NCI-H524 (cell line): ENCODE measurements around the gene USH2A.

Experiments used
- DNase-seq, 2 experiments: peaks; one replicate each; lab custom pipeline; 2025; lab: John Stamatoyannopoulos, UW

Gene USH2A

DNA sequence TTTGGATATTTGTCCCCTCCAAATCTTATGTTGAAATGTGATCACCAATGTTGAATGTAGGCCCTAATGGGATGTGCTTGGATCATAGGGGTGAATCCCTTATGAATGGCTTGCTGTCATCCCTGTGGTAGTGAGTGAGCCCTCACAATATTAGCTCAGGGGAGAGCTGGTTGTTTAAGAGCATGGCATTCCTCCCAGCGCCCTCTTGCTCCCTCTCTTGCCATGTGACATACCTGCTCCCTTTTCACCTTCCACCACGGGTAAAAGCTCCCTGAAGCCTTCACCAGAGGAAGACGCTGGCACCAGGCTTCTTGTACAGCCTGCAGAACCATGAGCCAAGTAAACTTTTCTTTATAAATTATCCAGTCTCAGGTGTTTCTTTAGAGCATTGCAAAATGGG is 550.6 kb downstream of the USH2A start:
- no peak for DNase-seq

DNA sequence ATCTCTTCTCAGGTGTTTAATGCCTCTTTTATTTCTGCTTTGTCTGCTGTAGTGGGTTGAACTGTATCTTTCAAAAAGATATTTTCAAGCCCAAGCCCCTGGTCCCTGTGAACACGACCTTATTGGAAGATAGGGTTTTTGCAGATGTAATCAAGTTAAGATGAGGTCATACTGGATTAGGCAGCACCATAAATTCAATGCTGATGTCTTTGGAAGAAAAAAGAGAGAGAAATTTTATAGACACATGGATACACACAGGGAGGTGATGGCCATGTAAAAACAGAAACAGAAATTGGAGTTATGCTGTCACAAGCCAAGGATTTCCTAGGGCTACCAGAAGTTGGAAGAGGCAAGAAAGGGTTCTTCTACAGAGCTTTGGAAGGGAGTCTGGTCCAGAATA is 554.7 kb downstream of the USH2A start:
- no peak for DNase-seq

DNA sequence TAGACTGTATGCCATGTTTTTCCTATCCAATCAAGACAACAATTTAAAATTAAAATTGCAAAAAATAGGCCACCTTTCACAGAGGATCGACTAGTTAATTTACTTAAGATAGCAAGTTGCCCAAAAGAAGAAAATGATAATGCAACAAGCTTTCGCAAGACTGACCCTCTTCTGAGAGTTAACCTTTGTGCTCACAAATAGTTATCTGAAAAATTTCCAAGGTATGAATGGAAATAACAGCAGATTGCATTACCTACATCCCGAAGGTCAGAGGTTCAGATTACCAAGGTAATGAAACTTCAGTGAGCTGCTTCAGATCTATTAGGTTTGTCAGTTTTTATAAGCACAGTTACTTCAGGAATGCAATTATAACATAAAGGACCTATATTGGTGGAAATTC is 558.2 kb downstream of the USH2A start:
- DNase-seq: no peak

DNA sequence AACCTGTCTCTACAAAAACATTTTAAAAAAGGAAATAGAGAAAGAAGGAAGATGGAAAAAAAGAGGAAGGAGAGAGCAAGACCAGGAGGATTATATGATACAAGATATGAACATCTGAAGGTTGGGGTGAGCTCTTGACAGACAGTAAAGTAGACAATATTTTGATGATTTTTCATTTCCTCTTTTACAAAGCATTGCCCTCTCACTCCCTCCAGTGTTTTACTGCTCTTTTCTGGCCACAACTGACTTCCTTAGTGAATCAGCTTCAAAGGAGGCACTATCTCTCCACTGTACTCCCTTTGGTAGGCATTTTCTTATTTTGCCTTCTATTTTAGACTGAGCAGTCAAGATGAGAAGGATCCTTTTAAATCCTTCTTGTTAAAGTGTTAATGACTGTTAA is 559.5 kb downstream of the USH2A start:
- DNase-seq: no peak

DNA sequence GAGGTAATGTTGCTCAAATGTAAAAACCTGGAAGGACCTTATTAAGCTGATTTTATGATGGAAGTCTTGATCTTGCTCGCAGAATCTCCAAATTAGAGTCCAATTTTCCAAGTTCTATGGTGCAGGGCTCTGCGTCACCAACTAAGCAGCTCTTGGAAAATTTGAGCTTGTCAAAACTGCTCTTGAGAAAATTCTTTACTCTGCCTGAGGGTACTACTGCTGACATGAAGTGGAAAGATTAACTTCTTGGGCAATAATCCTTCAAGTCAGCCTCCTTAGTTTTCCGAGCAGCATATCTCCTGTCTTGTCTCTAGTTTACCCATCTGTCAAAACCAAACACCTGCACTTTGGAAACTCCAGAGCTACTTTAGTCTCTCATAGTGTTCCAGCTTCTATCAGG is 562.4 kb downstream of the USH2A start:
- DNase-seq: peak; percentile 88 to 92

DNA sequence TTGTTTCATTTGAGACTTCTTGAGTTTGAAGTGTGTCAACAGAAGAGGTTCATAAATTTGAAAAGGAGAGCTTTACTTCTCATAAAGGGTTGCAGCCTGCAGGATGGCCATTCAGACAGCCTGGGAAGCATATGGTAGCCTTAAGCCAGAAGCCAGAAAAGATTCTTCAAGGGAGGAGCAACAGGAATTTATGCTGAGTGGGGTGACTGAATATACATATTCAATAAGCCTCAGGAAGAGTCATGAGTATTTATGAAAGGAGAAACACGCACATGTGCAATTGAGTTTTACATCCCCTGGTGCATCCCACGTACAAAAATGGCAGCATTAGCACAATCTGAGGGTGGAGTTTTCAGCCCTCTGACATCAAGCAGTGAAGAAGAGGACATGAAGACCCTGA is 565.9 kb downstream of the USH2A start:
- no peak for DNase-seq

DNA sequence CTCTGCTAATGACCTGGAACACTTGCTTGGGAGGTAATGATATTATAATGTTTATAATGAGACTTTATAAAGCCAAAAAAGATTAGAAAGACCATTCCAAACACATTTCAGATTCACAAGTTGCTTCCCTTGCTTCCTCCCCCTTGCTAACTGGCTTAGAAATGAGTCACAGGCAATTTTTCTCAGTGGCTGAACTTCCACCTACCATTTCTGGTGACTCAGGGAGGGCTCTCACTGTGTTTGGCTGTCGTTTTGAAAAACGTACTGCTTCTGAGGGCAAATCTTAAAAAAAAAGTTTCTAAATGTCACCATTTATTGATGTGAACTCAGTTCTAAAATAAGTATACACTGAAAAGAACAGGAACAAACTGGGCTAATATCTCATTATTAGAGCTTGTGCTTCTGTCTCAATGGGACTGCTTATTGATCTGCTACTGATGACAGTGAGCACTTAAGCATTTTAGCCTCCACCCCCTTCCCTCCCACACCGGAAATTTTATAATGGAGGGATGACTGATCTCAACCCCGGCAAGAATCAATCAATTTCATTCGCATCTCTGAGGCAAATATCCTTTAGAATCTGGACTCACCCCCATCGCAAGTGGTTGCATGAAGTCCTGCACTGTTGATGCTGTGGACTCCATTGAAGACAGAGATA is 577.9 kb downstream of the USH2A start:
- no peak for DNase-seq

- DNase-seq: no peak
Measured at GRCh38 chr1:215844777-215845176, 578.5 kb downstream of the USH2A start.

GRCh38 chr1:215844266-215844665 is 579.0 kb downstream of the USH2A start:
- peak in 1 of 2 experiments; percentile 9 for DNase-seq

DNA sequence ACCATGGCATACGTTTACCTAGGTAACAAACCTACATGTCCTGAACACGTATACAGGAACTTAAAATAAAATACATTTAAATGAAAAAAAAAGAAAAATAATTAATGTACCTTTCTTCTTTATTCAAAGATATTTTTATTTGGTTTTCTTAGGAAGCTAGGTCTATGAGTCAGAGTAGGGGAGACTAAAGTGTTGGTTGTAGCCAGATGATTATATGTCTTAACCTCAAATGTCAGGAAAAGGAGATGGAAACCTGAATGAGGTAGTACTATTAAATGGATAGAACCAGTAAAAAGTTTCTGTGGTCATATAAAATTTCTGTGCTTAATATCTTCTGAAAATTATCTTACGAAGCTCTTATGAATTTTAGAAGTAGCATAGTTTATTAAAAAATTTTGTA is 580.3 kb downstream of the USH2A start:
- no peak for DNase-seq

DNA sequence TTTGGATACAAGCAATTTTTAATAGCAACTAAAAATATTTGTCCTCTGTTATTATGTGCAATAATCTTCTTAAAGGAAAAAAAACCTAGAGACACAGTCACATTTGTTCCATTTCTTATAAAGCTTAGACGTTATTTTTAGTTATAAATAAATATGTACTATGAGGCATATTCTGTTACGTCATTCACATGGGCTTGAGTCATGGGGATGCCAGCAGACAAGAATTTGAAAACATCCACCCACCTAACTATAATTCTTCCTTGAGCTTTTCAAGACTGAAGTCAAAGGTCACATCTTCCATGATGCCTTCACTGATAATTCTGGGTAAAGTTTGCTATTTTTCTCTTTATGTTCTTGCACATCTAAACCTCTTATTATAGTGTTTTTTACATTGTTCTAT is 587.3 kb downstream of the USH2A start:
- DNase-seq: no peak

GRCh38 chr1:215833941-215834729 is 589.1 kb downstream of the USH2A start:
- DNase-seq: no peak

- DNase-seq: no peak
Measured at GRCh38 chr1:215830226-215830810, 592.9 kb downstream of the USH2A start.

- DNase-seq: no peak
Measured at GRCh38 chr1:215825056-215825455, 598.2 kb downstream of the USH2A start.

DNA sequence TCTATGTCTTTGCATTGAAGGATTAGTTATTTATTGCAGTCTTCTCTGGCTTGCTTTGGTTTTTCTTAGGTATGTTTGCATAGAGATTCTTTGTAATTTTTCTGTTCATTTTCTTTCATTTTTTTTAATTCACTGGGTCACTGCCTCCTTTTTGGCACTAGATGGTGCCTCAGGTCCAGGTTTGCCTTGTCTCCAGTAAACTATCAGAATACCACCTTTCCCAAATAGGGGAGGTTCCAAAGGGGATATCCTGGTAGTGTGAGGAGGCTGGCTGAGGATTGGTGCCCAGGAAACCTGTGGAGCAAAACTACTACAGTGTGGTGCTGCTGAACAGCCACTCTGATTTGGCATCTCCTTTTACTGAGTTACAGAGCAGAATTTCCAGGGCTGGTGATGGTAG is 599.0 kb downstream of the USH2A start:
- peak in 1 of 2 experiments; percentile 19 for DNase-seq

GRCh38 chr1:215819114-215819513 is 604.1 kb downstream of the USH2A start:
- DNase-seq: no peak

GRCh38 chr1:215807911-215808436 is 615.3 kb downstream of the USH2A start:
- DNase-seq: no peak

GRCh38 chr1:215807218-215807617 is 616.0 kb downstream of the USH2A start:
- DNase-seq: no peak

GRCh38 chr1:215797859-215798258 is 625.4 kb downstream of the USH2A start:
- DNase-seq: no peak

- DNase-seq: peak in 1 of 2 experiments; percentile 46
Measured at GRCh38 chr1:215794156-215794555, 629.1 kb downstream of the USH2A start.

DNA sequence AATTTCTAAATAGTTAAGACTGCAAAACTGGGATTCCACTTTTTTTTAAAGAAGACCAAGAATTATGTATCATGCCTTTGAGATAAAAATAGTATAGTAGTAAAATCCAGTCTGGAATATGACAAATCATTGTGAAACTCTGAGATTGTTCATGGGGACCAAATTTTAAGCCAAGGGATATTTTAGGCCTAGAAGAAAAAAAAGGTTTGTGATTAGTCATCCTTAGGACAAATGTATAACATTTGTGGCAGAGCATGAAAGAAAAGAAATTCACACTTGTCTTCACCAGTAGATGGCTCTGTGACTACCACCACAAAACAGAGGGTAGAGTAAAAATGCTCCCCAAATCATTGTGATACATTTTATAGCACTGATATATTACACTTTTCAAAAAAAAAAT is 630.1 kb downstream of the USH2A start:
- DNase-seq: peak in 1 of 2 experiments; percentile 12

DNA sequence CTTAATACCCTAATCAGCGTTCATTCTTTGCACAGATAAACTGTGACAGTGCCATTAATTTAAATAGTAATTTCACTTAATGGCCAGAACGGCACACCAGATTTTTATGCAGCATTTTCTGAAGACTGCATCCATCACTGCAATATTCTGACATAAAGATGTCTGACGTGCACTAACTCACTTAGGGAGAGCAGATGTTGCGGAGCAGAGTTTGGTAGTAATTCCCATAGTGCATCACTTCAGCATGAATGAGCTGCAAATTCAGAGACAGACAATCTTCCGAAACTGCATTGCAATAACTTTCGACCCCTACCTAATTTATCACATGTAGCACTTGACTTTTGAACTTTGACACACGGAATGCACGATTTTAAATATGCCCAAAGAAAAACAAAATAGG is 630.8 kb downstream of the USH2A start:
- no peak for DNase-seq

- no peak for DNase-seq
Measured at GRCh38 chr1:215789981-215790380, 633.3 kb downstream of the USH2A start.
